GM18526 (cell line): Measurements from ENCODE around the gene XPNPEP3.

Experiments used
- POLR2A ChIP-seq: IDR thresholded peaks from 3 replicates; pipeline ENCODE4 v1.6.1; 2011; ENCODE audit not compliant: insufficient read length; ENCODE audit errors: extremely low read depth

XPNPEP3 gene

DNA sequence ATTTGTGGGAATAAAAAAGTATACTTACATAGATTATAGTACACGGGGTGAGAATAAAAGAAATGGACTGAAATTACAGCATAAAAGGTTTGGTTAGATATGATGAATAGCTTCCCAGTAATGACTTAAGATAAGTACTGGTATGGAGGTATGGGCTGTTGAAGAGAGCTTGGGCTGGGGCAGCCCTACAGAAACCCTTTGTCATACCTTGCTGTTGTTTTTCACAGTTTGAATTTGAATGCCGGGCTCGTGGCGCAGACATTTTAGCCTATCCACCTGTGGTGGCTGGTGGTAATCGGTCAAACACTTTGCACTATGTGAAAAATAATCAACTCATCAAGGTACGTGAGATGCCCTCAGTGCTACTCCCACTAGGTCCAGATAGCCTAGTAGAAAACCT, 51.9 kb downstream of the XPNPEP3 start:
- TF ChIP-seq POLR2A = no peak

DNA sequence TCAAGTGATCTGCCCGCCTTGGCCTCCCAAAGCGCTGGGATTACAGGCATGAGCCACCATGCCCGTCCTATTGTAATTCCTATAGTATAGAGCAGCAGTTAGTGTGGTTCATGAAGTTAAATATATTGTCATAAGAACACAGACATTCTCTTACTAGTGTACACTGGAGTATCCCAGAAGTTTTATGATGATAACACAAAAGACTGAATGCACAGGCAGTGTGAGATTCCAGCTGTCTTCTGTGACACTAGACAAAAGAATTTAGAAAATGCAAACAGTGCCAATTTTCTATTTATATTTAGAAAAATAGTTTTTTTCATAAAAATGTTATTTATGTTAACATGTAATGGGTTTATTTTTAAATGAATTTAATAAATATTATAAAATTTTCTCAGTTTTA, 54.8 kb downstream of the XPNPEP3 start:
- TF ChIP-seq POLR2A = no peak

DNA sequence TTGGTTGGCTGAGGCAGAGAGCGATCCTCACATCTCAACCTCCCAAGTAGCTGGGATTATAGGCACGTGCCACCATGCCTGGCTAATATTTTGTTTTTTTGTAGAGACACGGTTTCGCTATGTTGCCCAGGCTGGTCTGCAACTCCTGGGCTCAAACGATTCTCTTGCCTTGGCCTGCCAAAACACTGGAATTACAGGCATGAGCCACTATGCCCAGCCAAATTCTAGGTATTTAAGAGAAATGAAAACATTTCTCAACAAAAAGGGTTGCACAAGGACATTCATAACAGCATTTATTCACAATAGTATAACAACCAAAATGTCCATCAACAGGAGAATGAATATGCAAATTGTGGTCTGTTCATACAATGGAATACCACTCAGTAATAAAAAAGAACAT, 62.5 kb downstream of the XPNPEP3 start:
- TF ChIP-seq POLR2A = no peak

DNA sequence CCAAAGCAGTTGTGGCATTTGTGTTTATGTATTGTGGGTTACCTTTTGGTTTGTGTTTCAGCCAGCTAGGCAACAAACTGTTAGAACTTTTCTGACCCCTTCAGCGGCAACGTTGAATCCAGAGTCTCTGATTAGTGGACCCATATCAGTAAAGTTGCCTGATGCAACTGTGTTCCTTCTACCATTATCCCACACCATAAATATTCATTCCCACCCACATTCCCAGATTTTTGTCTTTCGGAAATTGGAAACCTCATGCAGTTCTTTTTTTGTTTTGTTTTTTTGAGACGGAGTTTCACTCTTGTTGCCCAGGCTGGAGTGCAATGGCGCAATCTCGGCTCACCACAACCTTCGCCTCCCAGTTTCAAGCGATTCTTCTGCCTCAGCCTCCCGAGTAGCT, 63.6 kb downstream of the XPNPEP3 start:
- no peak for TF ChIP-seq POLR2A

DNA sequence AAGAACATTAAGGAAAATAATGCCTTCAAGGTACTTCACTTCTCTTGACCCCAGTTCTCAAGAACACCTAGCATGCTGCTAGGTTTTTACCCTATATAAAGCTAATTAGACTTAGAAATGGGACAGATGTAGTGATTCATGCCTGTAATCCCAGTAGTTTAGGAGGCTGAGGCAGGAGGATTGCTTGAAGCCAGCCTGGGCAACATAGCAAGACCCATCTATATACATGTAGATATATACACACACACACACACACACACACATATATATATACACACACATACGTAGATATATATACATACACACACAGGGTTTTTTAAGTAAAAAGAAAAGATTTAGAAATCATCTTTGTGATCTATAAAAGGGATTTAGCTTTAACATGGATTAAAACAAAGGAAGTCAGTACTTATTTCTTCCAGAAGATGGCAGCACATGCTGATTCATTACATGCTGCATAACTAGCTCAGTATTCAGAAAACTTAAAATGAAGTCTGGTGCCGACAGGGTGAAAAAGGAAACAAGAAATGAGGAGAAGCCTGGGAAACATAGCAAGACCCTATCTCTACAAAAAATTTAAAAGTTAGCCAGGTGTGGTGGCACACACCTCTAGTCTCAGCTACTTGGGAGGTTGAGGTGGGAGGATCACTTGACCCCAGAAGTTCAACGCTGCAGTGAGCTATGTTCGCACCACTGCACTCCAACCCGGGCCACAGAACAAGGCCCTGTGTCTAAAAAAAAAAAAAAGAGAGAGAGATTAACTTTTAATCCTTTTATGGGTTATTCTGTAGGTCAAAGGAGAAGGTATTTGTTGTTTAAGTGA, 65.7 kb downstream of the XPNPEP3 start:
- TF ChIP-seq POLR2A = no peak

DNA sequence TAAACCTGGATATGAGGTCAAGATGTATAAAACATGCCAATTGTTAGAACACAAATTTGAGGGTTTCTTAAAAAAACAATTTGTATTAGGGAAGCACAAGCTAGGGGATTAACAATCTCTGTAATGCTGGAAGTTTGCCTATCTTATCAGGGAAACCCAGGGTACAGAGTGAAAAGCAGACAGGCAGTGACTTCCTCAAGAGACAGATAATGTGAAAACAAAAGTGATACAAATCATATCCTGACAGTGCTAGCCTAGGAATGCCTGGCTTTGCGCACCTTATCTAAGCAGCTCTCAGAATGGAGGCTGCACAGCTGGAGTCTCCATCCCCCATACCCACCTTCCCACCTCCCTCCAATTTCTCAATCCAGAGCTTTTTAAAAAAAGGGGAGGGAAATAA, 71.7 kb downstream of the XPNPEP3 start:
- TF ChIP-seq POLR2A = no peak

DNA sequence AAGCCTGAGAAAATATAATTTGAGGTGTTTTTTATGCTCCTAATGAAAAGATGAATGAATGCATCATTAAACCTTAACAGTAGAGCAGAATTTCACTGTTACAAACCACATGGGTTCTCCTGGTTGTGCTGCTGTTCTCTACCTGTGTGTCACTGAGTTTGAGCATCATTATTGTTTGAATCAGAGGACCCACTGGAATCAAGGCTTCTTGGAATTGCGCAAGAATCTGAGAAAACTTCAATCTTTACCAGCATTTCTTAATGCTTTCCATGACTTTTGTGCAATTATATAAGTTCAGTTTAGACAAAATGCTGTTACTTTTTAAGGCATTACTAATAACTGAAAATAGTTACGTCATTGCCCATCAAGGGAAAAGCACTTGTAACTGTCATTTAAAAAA, 75.4 kb downstream of the XPNPEP3 start:
- no peak for TF ChIP-seq POLR2A

DNA sequence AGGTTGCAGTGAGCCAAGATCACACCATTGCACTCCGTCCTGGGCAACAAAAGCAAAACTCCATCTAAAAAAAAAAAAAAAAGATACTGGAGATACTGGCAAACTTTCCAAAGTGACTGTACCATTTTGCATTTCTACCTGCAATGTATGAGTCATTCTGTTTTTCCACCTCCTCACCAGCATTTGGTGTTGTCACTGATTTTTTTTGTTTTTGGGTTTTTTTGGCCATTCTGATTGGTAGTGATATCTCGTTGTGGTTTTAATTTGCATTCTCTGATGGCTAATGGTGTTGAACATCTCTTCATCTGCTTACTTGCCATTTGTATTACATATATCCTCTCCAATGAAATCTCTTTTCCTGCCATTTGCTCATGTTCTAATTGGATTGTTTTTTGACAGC, 82.3 kb downstream of the XPNPEP3 start:
- TF ChIP-seq POLR2A = no peak

DNA sequence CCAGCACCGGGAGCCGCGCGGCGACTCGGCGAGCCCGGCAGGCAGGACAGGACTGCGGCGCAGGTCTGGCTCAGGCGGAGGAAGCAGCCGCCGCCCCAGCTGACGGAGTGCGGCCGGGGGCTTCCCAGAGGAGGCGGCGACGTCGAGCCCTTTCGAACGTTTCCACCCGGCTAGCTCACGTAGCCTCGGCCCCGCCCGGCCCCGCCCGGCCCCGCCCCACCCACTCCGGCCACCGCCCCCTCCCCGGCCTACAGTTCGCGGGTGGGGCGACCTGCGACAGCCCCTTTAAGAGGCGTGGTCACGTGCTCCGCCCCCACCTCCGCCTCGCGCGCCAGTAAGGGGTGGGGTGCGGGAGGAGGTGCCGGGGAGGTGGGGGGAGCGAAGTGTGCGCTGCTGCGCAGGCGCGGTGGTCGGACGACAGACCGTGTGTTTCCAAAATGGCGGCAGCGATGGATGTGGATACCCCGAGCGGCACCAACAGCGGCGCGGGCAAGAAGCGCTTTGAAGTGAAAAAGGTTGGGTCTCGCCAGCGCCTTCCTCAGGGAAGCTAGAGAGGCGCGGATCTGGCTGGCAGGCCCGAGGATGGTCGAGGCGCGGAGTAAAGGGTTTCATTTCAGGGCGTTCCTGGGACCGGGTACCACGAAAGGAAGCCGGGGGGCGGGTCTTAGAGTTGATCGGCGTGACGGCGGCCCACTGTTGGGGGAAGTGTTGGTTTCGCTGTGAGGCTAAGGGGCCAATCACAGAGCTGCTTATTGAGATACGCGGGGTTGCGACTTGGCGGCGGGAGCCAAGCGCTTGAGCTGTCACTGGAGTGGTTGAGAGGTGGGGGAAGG, 94.2 kb downstream of the XPNPEP3 start, which contains the start of gene RBX1:
RBX1 (plus strand) TSS at position 417 of the 833 bp plus-strand sequence; CDS start at position 438, 21 bp downstream.
- TF ChIP-seq POLR2A = peak; percentile 87

DNA sequence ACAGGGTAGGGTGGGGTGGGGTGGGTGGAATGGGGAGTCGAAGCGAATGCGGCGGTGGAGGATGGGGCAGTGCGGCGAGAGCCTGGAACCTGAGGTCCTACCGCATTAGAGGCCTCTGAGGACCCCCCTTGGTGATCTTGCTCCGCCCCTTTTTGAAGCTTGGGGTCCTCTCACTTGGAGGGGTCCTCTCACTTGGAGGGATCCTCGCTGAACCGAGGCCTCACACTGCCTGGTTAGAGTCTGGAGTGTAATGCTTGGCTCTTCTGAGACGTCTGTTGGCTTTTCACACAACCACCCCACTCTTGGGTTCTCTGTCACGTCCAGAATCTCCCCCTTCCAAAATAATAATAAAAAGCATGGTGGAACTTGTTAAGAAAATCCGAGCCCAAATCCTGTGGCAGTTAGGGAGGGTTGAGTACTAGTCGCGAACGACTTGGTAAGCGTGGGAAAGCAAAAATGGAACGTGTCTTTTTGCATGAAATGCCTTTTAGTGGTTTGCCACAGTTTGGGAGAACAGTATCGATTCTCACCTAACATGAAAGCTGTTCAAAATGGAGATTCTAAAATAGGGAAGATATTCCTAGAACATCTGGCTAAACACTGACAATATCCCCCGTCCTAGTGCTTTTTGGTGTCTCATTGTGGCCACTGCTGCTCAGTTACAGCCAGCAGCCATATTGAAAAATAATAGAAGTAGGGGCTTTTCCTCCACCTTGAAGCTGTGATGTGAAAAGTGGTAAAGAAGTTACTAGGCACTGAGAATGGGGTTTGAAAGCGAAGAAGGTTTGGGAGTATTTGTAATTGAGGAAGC, 95.1 kb downstream of the XPNPEP3 start:
- no peak for TF ChIP-seq POLR2A

DNA sequence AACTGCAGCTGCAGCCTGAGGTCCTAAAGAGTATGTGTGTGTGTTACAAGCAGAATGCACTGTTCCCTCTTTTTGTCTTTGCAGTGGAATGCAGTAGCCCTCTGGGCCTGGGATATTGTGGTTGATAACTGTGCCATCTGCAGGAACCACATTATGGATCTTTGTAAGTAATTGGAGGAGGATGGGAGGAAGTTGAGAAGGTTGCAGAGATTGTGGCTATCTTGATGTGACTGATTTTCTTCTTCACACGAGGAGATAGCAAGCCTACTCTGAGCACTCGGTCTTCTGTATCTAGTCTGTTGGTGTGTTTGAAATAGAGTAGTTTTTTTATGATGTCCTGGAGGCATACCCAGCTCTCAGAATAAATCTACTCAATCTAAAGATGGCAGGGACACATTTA, 96.5 kb downstream of the XPNPEP3 start:
- no peak for TF ChIP-seq POLR2A

DNA sequence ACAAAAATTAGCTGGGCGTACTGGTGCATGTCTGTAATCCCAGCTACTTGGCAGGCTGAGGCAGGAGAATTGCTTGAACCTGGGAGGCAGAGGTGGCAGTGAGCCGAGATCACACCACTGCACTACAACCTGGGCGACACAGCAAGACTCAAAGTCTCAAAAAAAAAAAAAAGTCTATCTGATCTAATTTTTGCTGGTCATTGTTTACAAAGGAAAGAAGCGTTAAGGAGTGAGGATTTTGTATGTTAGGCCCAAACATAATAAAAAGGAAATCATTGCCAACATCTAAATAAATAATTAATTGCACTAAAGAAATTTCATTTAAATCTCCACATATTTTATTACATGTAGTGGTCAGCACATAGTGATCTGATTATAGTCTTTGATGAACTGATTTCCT, 97.2 kb downstream of the XPNPEP3 start:
- no peak for TF ChIP-seq POLR2A

DNA sequence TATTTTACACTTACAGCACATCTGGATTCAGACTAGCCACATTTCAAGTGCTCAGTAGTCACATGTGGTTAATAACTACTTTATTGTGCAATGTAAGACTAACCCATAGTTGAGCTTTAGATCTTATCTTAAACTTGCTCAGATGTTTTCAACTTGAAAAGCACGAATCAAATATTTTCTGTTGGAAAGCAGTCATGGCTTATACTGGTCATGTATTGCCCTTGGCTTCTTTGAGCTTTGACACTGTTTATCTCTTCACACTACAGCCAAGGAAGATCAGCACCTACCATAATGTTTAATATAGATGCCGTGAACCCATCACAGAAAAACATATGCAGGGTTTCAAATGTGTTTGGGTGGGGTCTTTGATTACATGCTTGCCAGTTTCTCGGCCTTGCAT, 98.6 kb downstream of the XPNPEP3 start:
- no peak for TF ChIP-seq POLR2A

DNA sequence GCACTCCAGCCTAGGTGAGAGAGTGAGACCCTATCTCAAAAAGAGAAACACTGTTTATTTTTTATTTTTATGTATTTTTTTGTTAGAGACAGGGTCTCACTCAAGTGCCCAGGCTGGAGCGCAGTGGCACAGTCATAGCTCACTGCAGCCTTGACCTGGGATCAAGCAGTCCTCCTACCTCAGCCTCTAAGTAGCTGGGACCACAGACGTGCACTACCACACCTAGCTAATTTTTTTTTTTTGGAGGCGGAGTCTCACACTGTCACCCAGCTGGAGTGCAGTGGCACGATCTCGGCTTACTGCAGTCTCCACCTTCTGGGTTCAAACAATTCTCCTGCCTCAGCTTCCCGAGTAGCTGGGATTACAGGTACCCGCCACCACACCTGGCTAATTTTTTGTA, 100.7 kb downstream of the XPNPEP3 start:
- TF ChIP-seq POLR2A = no peak

DNA sequence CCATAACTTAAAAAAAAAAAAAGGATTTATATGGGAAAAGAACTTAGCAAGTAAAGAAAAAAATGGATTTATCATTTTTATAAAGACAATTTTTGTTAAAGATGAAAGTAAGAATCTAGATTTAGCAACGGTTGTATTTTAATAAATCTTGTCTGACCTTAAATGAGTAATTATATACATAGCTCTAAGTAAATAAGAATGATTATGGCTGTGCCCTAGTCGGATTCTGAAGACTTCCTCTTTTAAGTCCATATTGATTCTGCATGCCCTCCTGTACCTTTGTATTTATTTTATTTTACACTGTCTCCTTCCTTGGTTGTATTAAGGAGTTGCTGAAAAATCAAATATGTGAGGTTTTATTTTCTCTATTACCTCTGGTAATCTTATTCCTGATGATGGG, 101.4 kb downstream of the XPNPEP3 start:
- no peak for TF ChIP-seq POLR2A
